HepG2 (cell line): ENCODE measurements around the gene TPRG1L. TPM values are rescaled to one million over a fixed set of nuclear protein-coding genes. Genes with fewer than 3 reads are reported as not detected.

Experiments
- ATAC-seq: fragments of 200-7000 bp; cut with Tn5 transposase; 3 replicates; pipeline ENCODE4 v1.9.1; 2020; ENCODE audit warnings: mild to moderate bottlenecking, moderate library complexity
- BruUV-seq: library from RNA; stranded (reverse); fragments of 400-500 nt; replicated peaks from 2 replicates; lab custom pipeline; 2021; lab: Mats Ljungman, UMichigan
- CTCF ChIA-PET: fragments of 300-600 bp; formaldehyde crosslinking; extraction: SDS; loops from one replicate; lab custom pipeline; 2021; ENCODE audit warnings: low total read pairs, inconsistent platforms, low intra/inter-chr PET ratio; lab: Yijun Ruan, JAX
- POLR2A ChIA-PET: fragments of 350-600 bp; sonication (Branson Sonifier 250); formaldehyde crosslinking; loops from one replicate; lab custom pipeline; 2020; ENCODE audit warnings: antibody characterized with exemption, inconsistent platforms; lab: Yijun Ruan, JAX
- DNase-seq: peaks from one replicate; pipeline ENCODE4 v3.0.0-alpha.2; 2015; ENCODE audit warnings: low spot score
- FAIRE-seq: peaks from 3 replicates; lab custom pipeline; 2011; peaks lifted over from hg19 to GRCh38; lab: Jason Lieb, UNC
- H2AFZ ChIP-seq: one replicate; pipeline ENCODE4 v1.6.1; 2011; ENCODE audit warnings: low read length, inconsistent platforms
- H3K27ac ChIP-seq: fragments of 300-600 bp; 3 replicates; pipeline ENCODE4 v1.8.0; 2011; ENCODE audit warnings: mixed run types, mild to moderate bottlenecking, mixed read lengths, low read length, inconsistent platforms; ENCODE audit not compliant: insufficient read depth; ENCODE audit errors: extremely low read length
- H3K27me3 ChIP-seq, 2 experiments: fragments of 200-600 bp in 1 of 2; 2 replicates in 1 of 2; 3 replicates in 1 of 2; pipeline versions ENCODE4 v1.6.0 to v1.8.0; 2011; ENCODE audit warnings: low read length in 2 of 2, mild to moderate bottlenecking in 2 of 2, moderate library complexity in 2 of 2, inconsistent platforms in 1 of 2; ENCODE audit not compliant: insufficient read depth in 2 of 2, control insufficient read depth in 1 of 2
- H3K36me3 ChIP-seq, 2 experiments: fragments of 200-600 bp in 1 of 2; replicated peaks in 1 of 2; 2 replicates in 1 of 2; 3 replicates in 1 of 2; pipeline versions ENCODE4 v1.5.1 to v1.8.0; 2011; ENCODE audit warnings: low read length in 2 of 2, inconsistent platforms in 1 of 2; ENCODE audit not compliant: insufficient read depth in 2 of 2, control insufficient read depth in 1 of 2
- H3K4me1 ChIP-seq: 2 replicates; pipeline ENCODE4 v1.5.1; 2012; ENCODE audit warnings: low read length, inconsistent platforms; ENCODE audit not compliant: insufficient read depth
- H3K4me2 ChIP-seq: 2 replicates; pipeline ENCODE4 v1.6.0; 2011; ENCODE audit warnings: low read depth, low read length, inconsistent platforms
- H3K4me3 ChIP-seq, 3 experiments: fragments of 200-600 bp in 1 of 3; sonication (generic), shearing (Covaris generic) in 1 of 3; replicated peaks in 1 of 3; 2 replicates each; pipeline ENCODE4 v1.5.1; 2011 to 2016; ENCODE audit warnings: low read length in 3 of 3, inconsistent platforms in 2 of 3, low read depth in 2 of 3, mild to moderate bottlenecking in 2 of 3, control low read depth in 1 of 3, mixed read lengths in 1 of 3; ENCODE audit not compliant: insufficient read depth in 1 of 3
- H3K79me2 ChIP-seq: one replicate; pipeline ENCODE4 v1.6.1; 2011; ENCODE audit warnings: low read length, inconsistent platforms; ENCODE audit not compliant: insufficient read depth
- H3K9ac ChIP-seq: 2 replicates; pipeline ENCODE4 v1.6.0; 2011; ENCODE audit warnings: mild to moderate bottlenecking, low read depth, low read length, inconsistent platforms; ENCODE audit not compliant: insufficient read depth
- H3K9me3 ChIP-seq: 2 replicates; pipeline ENCODE4 v1.5.1; 2012; ENCODE audit warnings: mild to moderate bottlenecking, low read length
- H4K20me1 ChIP-seq: 2 replicates; pipeline ENCODE4 v1.6.0; 2011; ENCODE audit warnings: inconsistent platforms, mild to moderate bottlenecking, low read length, moderate library complexity; ENCODE audit not compliant: insufficient read depth
- CBX5 ChIP-seq: sonication (generic); formaldehyde crosslinking; IDR thresholded peaks from 2 replicates; pipeline ENCODE4 v1.4.0; 2020; ENCODE audit warnings: missing genetic modification reagents, borderline replicate concordance
- GZF1 ChIP-seq: sonication (generic); formaldehyde crosslinking; IDR thresholded peaks from 2 replicates; pipeline ENCODE4 v1.5.1; 2020; ENCODE audit warnings: mild to moderate bottlenecking, missing genetic modification reagents
- HOXD1 ChIP-seq: sonication (generic); formaldehyde crosslinking; IDR thresholded peaks from 2 replicates; pipeline ENCODE4 v1.5.0; 2020; ENCODE audit warnings: missing genetic modification reagents
- MXD4 ChIP-seq: IDR thresholded peaks from 2 replicates; pipeline ENCODE4 v1.6.1; 2016; ENCODE audit warnings: mild to moderate bottlenecking, missing biosample characterization, missing genetic modification reagents
- NR2C2 ChIP-seq: sonication (generic); formaldehyde crosslinking; IDR thresholded peaks from 2 replicates; pipeline ENCODE4 v1.4.0; 2020; ENCODE audit warnings: missing genetic modification reagents, mild to moderate bottlenecking, moderate library complexity, borderline replicate concordance
- SIN3B ChIP-seq: fragments of 150-350 bp; IDR thresholded peaks from 2 replicates; pipeline ENCODE4 v1.6.1; 2014; ENCODE audit warnings: low read length
- SP2 ChIP-seq: sonication (generic); formaldehyde crosslinking; IDR thresholded peaks from 2 replicates; pipeline ENCODE4 v1.5.1; 2020; ENCODE audit warnings: mild to moderate bottlenecking, missing genetic modification reagents
- TAF1 ChIP-seq: sonication (generic); formaldehyde crosslinking; IDR thresholded peaks from 2 replicates; pipeline ENCODE4 v1.4.0; 2020; ENCODE audit warnings: missing genetic modification reagents
- ZFYVE20 ChIP-seq: sonication (generic); formaldehyde crosslinking; IDR thresholded peaks from 2 replicates; pipeline ENCODE4 v1.8.0; 2023; ENCODE audit warnings: low read depth, mild to moderate bottlenecking, moderate library complexity, missing genetic modification reagents, borderline replicate concordance
- ZNF33B ChIP-seq: sonication (generic); formaldehyde crosslinking; IDR thresholded peaks from 2 replicates; pipeline ENCODE4 v1.5.1; 2020; ENCODE audit warnings: mild to moderate bottlenecking, missing genetic modification reagents
- ZNF484 ChIP-seq: sonication (generic); formaldehyde crosslinking; IDR thresholded peaks from 2 replicates; pipeline ENCODE4 v1.5.1; 2020; ENCODE audit warnings: mild to moderate bottlenecking, low read depth, missing genetic modification reagents, borderline replicate concordance
- ZNF530 ChIP-seq: sonication (generic); formaldehyde crosslinking; IDR thresholded peaks from 2 replicates; pipeline ENCODE4 v1.5.0; 2020; ENCODE audit warnings: low read depth, mild to moderate bottlenecking, missing genetic modification reagents
- ZNF607 ChIP-seq: sonication (generic); formaldehyde crosslinking; IDR thresholded peaks from 2 replicates; pipeline ENCODE4 v1.5.1; 2020; ENCODE audit warnings: missing genetic modification reagents, mild to moderate bottlenecking, borderline replicate concordance
- ZNF687 ChIP-seq: sonication (generic); formaldehyde crosslinking; IDR thresholded peaks from 2 replicates; pipeline ENCODE4 v1.5.1; 2020; ENCODE audit warnings: mild to moderate bottlenecking, missing genetic modification reagents, moderate library complexity
- WGBS: methylation state at CpG from one replicate; pipeline ENCODE4 v1.1.6; 2017; ENCODE audit warnings: low lambda C conversion rate; 5-methylcytosine and 5-hydroxymethylcytosine counted together
- in situ Hi-C: cut with HindIII; loops from 2 replicates; pipeline ENCODE4 v1.10.0; 2017; ENCODE audit warnings: low pct_unique_long_range_greater_than_20kb; ENCODE audit not compliant: extremely low pct_ligation_motif_present
- intact Hi-C: fragments of 100-400 bp; cut with micrococcal nuclease; formaldehyde crosslinking; loops from one replicate; pipeline ENCODE4 v1.10.0; 2022; ENCODE audit not compliant: unreplicated experiment
- polyA plus RNA-seq, 8 experiments: library from polyadenylated mRNA; depleted of rRNA in 3 of 8; stranded (reverse) in 7 of 8; unstranded in 1 of 8; fragments of >200 nt; fragmentation: Illumina TruSeq in 4 of 8; extraction: Trizol in 4 of 8; gene quantifications; 2 replicates each; pipeline versions ENCODE4 v1.2.1 to v1.2.3, GENCODE V29; 2011 to 2016; ENCODE audit warnings: low read depth in 4 of 8, missing spikeins in 1 of 8, mixed read lengths in 1 of 8; ENCODE audit not compliant: insufficient read depth in 1 of 8
- total RNA-seq, 5 experiments: library from RNA; depleted of rRNA; stranded (reverse); fragments of >200 nt; fragmentation: Illumina TruSeq; extraction: Trizol; gene quantifications; 2 replicates each; pipeline ENCODE4 v1.2.3, GENCODE V29; 2016; ENCODE audit warnings: low read depth in 1 of 5

The TPRG1L gene
- total and polyA plus RNA-seq, 2 of the 13 experiments (the other 11 are each of a cell fraction or from before 2014, with no cell fraction given), result 21.3 to 37.4 TPM

- H2AFZ ChIP-seq, result no peak overlapping the region
- intact Hi-C loops (no loop called here), in situ Hi-C loops (no loop called here)
- no peaks in the 10 kb centered on the region for H3K9me3 ChIP-seq
- DNase-seq (no peak), FAIRE-seq (no peak), ATAC-seq (no peak)
- no peaks in the 10 kb centered on the region for H3K79me2 ChIP-seq
- ChIA-PET POLR2A (no interaction called here), CTCF (no interaction called here)
- BruUV-seq, result no TSS peak
- no peak for TF ChIP-seq HOXD1 (CRISPR knock-in tag)
- TF ChIP-seq ZFYVE20 (CRISPR knock-in tag), result no peak
- TF ChIP-seq NR2C2 (CRISPR knock-in tag), result no peak
- H3K27me3 ChIP-seq, result peaks cover 37 to 88% of the 10 kb centered on the region in 2 experiments
- no peak overlapping the region for H3K27ac ChIP-seq
- H3K36me3 ChIP-seq, result no peaks in the 10 kb centered on the region
- WGBS, result 26% methylated on average over 15 of the region's 29 CpGs
- H3K4me2 ChIP-seq, result no peak overlapping the region
- no peaks in the 10 kb centered on the region for H4K20me1 ChIP-seq
- no peak overlapping the region for H3K4me3 ChIP-seq
- no peak overlapping the region for H3K9ac ChIP-seq
- peaks cover 12% of the 10 kb centered on the region for H3K4me1 ChIP-seq
These were observed 27.9 kb upstream of the TPRG1L start for GRCh38 chr1:3596663-3597598.

GRCh38 chr1:3597599-3597964, 27.2 kb upstream of the TPRG1L start:
- ATAC-seq (no peak), FAIRE-seq (no peak), DNase-seq (no peak)
- Histone ChIP-seq H3K27me3 (peaks cover 37 to 90% of the 10 kb centered on the region in 2 experiments), H3K9ac (no peak overlapping the region), H3K79me2 (no peaks in the 10 kb centered on the region), H2AFZ (no peak overlapping the region), H3K4me1 (peaks cover 12% of the 10 kb centered on the region), H3K9me3 (no peaks in the 10 kb centered on the region), H3K4me2 (no peak overlapping the region), H3K36me3 (no peaks in the 10 kb centered on the region), H3K27ac (no peak overlapping the region), H4K20me1 (no peaks in the 10 kb centered on the region), H3K4me3 (no peak overlapping the region)
- no TSS peak for BruUV-seq
- POLR2A ChIA-PET, result no interaction called here
- in situ Hi-C loops, result no loop called here
- intact Hi-C loops, result no loop called here
- CTCF ChIA-PET, result no interaction called here
- WGBS, result 16% methylated on average over 7 of the region's 11 CpGs
- TF ChIP-seq ZNF530 (no peak), ZNF687 (CRISPR knock-in tag) (no peak), HOXD1 (CRISPR knock-in tag) (no peak), GZF1 (CRISPR knock-in tag) (no peak), SP2 (CRISPR knock-in tag) (no peak), CBX5 (no peak), ZNF607 (CRISPR knock-in tag) (no peak), SIN3B (no peak), ZNF484 (CRISPR knock-in tag) (no peak), TAF1 (CRISPR knock-in tag) (no peak), MXD4 (no peak), ZNF33B (CRISPR knock-in tag) (no peak)
